ENCODE measurements around the gene LIX1L.
"Not testable (repeated sequence)": the region's sequence is repeated elsewhere in the genome, so short reads cannot be mapped to it uniquely, and the experiment has no call there.

Gene LIX1L

GRCh38 chr1:145927063-145927886, 30.5 kb downstream of the LIX1L start, which contains the start of gene RBM8A:
Gene RBM8A (minus strand): TSS chr1:145927484. CDS start chr1:145927426, 58 bp downstream.
- TF ChIP-seq CTCF (IDR thresholded peaks at IDR 0.05; ENCODE audit: extremely low read depth, missing control alignments), result peak; percentile 30
- DNase-seq (ENCODE audit: low spot score), result peak; percentile 86

- no peak for TF ChIP-seq CTCF (IDR thresholded peaks at IDR 0.05; ENCODE audit: extremely low read depth, missing control alignments)
- DNase-seq (ENCODE audit: low spot score), result no peak
Measured at GRCh38 chr1:145926686-145927062, 31.1 kb downstream of the LIX1L start.

DNA sequence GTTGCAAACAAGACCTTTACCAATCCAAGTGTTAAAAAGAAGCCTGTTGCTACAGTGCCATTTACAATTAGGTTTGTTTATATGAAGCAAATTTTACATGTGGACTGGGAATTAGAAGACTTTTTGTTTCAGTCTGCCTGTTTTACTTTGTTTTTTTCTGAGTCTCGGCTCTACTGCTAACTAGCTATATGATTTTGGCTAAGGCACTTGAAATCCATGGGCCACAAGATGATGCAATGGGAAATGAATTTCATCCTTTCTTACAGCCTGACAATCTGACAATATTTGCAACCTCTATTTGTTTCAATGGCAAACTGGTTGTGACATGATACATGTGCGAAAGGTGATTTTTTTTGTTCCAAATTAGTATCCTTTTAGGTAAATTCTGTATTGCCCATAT, 35.6 kb downstream of the LIX1L start:
- no peak for DNase-seq (ENCODE audit: low spot score)
- TF ChIP-seq CTCF (IDR thresholded peaks at IDR 0.05; ENCODE audit: extremely low read depth, missing control alignments), result no peak

- DNase-seq (ENCODE audit: low spot score), result not testable (repeated sequence)
Measured at GRCh38 chr1:145920297-145920696, 37.5 kb downstream of the LIX1L start.

DNA sequence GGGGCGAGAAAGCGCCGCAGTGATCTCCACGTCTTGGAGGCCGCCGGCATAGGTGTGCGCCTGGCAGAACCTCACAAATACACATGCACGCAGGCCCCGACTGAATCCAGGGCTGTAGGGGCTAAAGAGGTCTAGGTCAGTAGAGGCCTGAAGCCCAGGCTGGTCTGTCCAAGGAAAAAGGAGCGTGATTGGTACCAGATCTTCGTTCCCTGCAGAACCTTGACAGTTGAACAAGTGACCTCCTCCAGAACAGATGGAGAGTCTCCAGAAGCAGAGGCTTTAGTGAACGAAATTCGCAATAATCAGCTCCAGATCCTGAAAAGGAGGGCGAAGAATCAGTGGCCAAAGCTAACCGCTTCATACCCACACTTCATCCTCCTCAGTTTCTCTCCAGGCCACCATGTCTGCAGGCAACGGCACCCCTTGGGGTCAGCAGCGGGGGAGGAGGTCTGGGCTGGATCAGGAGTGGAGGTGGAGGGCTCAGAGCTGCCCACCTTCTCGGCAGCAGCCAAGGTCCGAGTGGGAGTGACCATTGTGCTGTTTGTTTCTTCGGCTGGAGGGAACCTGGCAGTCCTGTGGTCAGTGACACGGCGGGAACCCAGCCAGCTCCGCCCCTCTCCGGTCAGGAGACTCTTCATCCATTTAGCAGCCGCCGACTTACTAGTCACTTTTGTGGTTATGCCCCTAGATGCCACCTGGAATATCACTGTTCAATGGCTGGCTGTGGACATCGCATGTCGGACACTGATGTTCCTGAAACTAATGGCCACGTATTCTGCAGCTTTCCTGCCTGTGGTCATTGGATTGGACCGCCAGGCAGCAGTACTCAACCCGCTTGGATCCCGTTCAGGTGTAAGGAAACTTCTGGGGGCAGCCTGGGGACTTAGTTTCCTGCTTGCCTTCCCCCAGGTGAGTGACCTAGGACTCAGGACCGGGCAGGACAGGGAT, 38.6 kb downstream of the LIX1L start:
- no peak for TF ChIP-seq CTCF (IDR thresholded peaks at IDR 0.05; ENCODE audit: extremely low read depth, missing control alignments)
- DNase-seq (ENCODE audit: low spot score), result peak; percentile 36

GRCh38 chr1:145918144-145918991, 39.4 kb downstream of the LIX1L start, which contains the start of gene PEX11B:
Gene PEX11B (minus strand): TSS chr1:145918717. CDS start chr1:145918688, 29 bp downstream.
- TF ChIP-seq CTCF (IDR thresholded peaks at IDR 0.05; ENCODE audit: extremely low read depth, missing control alignments), result no peak
- peak; percentile 88 for DNase-seq (ENCODE audit: low spot score)

- no peak for DNase-seq (ENCODE audit: low spot score)
- no peak for TF ChIP-seq CTCF (IDR thresholded peaks at IDR 0.05; ENCODE audit: extremely low read depth, missing control alignments)
Measured at GRCh38 chr1:145917595-145917994, 40.2 kb downstream of the LIX1L start.

All from GM20000 (cell line).